Measurements from ENCODE around the gene MTR. TPM values are rescaled to one million over a fixed set of nuclear protein-coding genes. Genes with fewer than 3 reads are reported as not detected.

MTR gene
- total RNA-seq, 1 experiment from 2014 or later, result 35.5 TPM

DNA sequence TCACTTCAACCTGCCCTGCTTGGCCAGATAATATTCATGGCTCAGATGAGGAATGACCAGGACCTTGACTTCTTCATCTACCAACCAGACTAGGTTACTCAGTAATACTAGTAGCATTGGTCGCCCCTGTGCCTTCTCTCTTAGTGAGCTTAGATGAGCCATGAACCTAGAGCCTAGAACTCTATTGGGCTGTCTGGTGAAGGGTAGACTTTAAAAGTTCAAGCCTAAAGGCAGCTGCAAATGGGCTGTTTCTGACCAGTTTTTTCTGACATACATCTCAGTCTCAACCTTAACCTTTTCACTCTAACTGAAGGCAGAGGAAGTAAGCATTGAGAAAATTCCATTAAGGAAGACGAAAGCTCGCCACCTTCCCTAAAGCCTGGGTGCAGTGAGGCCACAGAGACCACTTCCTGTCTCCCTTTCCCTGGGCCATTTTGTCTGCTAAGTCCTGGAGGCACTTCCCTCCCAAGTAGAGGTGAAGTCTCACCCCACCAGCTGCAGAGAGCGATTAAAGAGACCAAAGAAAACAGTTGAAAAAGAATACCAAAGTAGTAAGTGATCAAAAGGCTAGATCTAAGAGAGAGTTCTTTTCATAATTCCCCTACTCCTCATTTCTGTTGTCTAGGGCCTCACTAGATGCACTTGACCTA lies 53.3 kb downstream of the MTR start:
- Histone ChIP-seq H2BK12ac (ENCODE audit: insufficient read length, low read depth, low read length) (no peak overlapping the region), H3K4me1 (ENCODE audit: insufficient read depth, low read length) (no peaks in the 10 kb centered on the region), H3K23me2 (ENCODE audit: insufficient read length, low read depth, low read length, poor library complexity, severe bottlenecking) (no peaks in the 10 kb centered on the region), H4K8ac (replicated peaks; ENCODE audit: insufficient read length, low read depth, low read length) (no peak overlapping the region), H3K79me2 (ENCODE audit: insufficient read depth, low read length) (0 out of 2 replicates have a peak, but pooled peaks cover 2% of the 10 kb centered on the region), H3K4ac (ENCODE audit: low read depth, low read length) (no peak overlapping the region), H4K5ac (ENCODE audit: insufficient read length, low read depth, low read length) (no peak overlapping the region), H3K18ac (ENCODE audit: insufficient read length, low read depth, low read length) (no peak overlapping the region), H3K56ac (ENCODE audit: insufficient read length, low read depth, low read length) (no peak overlapping the region), H2AFZ (ENCODE audit: low read length) (no peak overlapping the region), H3K4me2 (ENCODE audit: insufficient read depth, insufficient read length, low read length) (no peak overlapping the region), H3K27me3 (ENCODE audit: insufficient read depth, low read length) (no peaks in the 10 kb centered on the region), H3K23ac (ENCODE audit: insufficient read length, low read depth, low read length) (no peak overlapping the region), H3K9ac (ENCODE audit: extremely low read depth, insufficient read length, low read length) (no peak overlapping the region), H2AK5ac (ENCODE audit: insufficient read length, low read length) (no peak overlapping the region), H2BK5ac (ENCODE audit: insufficient read length, low read length) (no peak overlapping the region), H3K79me1 (ENCODE audit: insufficient read depth, low read depth, low read length, poor library complexity, severe bottlenecking) (no peaks in the 10 kb centered on the region), H2BK15ac (ENCODE audit: low read depth, low read length) (no peak overlapping the region), H3T11ph (ENCODE audit: low read length) (no peak overlapping the region), H3K27ac (ENCODE audit: insufficient read length, low read depth, low read length) (no peak overlapping the region), H4K20me1 (ENCODE audit: control insufficient read depth, insufficient read depth, insufficient read length) (no peaks in the 10 kb centered on the region), H2BK20ac (ENCODE audit: low read depth, low read length, poor library complexity, severe bottlenecking) (no peak overlapping the region), H3K14ac (ENCODE audit: insufficient read depth, low read length) (no peak overlapping the region), H4K91ac (ENCODE audit: insufficient read length, low read depth, low read length) (no peak overlapping the region), H3K9me3 (ENCODE audit: control insufficient read depth, low read depth, low read length) (no peaks in the 10 kb centered on the region), H2BK120ac (ENCODE audit: low read depth, low read length, poor library complexity, severe bottlenecking) (no peak overlapping the region)
- WGBS (ENCODE audit: extremely low coverage, insufficient read length, low lambda C conversion rate), result no CpG with 5 or more reads among the region's 4 CpGs
- H3K4me3 Mint-ChIP-seq, result no peak overlapping the region
- no peak for DNase-seq
- H3K27ac Mint-ChIP-seq, result peak overlapping the region in 1 of 3 experiments; percentile 83; a peak in 1 of 7 replicates
- H3K4me1 Mint-ChIP-seq, result peaks cover 4% of the 10 kb centered on the region in 2 experiments; a peak in 3 of 4 replicates
- H3K27me3 Mint-ChIP-seq (ENCODE audit: low read depth), result no peaks in the 10 kb centered on the region
- peaks cover 0 to 14% (median 0%) of the 10 kb centered on the region in 3 experiments; a peak in 3 of 7 replicates for H3K36me3 Mint-ChIP-seq (ENCODE audit: insufficient read depth in 1 of 3, low read depth in 3 of 3)
- H3K9me3 Mint-ChIP-seq, result no peaks in the 10 kb centered on the region
- TF ChIP-seq, protein P1, sequence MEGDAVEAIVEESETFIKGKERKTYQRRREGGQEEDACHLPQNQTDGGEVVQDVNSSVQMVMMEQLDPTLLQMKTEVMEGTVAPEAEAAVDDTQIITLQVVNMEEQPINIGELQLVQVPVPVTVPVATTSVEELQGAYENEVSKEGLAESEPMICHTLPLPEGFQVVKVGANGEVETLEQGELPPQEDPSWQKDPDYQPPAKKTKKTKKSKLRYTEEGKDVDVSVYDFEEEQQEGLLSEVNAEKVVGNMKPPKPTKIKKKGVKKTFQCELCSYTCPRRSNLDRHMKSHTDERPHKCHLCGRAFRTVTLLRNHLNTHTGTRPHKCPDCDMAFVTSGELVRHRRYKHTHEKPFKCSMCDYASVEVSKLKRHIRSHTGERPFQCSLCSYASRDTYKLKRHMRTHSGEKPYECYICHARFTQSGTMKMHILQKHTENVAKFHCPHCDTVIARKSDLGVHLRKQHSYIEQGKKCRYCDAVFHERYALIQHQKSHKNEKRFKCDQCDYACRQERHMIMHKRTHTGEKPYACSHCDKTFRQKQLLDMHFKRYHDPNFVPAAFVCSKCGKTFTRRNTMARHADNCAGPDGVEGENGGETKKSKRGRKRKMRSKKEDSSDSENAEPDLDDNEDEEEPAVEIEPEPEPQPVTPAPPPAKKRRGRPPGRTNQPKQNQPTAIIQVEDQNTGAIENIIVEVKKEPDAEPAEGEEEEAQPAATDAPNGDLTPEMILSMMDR (conservative IDR thresholded peaks at IDR 0.05), result no peak
